ENCODE results near the gene MACO1. TPM values are rescaled to one million over a fixed set of nuclear protein-coding genes. Genes with fewer than 3 reads are reported as not detected.

The MACO1 gene
- total RNA-seq, 1 experiment from 2014 or later: 9.6 TPM

GRCh38 chr1:25431955-25432719 lies 1.4 kb downstream of the MACO1 start:
- TSS peak; percentile 34 for BruUV-seq (replicated peaks)
- H2AFZ ChIP-seq: peak overlapping the region; percentile 73; the same call in 1 of the 2 replicates
- peak overlapping the region; percentile 87 for H3K4me2 ChIP-seq
- H4K20me1 ChIP-seq (ENCODE audit: insufficient read depth): no peaks in the 10 kb centered on the region
- TF ChIP-seq CTCF (conservative IDR thresholded peaks at IDR 0.05) (no peak), EZH2 (IDR thresholded peaks at IDR 0.05; ENCODE audit: low read depth) (no peak)
- H3K4me1 ChIP-seq (replicated peaks; ENCODE audit: insufficient read depth): peaks cover 14% of the 10 kb centered on the region; the same call in 1 of the 2 replicates
- H3K9me2 ChIP-seq (ENCODE audit: insufficient read depth): no peaks in the 10 kb centered on the region
- peaks cover 19% of the 10 kb centered on the region for H3K79me2 ChIP-seq (ENCODE audit: low read depth)
- POLR2A ChIA-PET (ENCODE audit: unreplicated experiment): no interaction called here
- no peak for DNase-seq
- H3F3A ChIP-seq (ENCODE audit: insufficient read depth, low read depth): no peaks in the 10 kb centered on the region; the same call in 1 of the 2 replicates
- no peaks in the 10 kb centered on the region for H3K27me3 ChIP-seq (ENCODE audit: insufficient read depth, low read depth)
- no peaks in the 10 kb centered on the region for H3K36me3 ChIP-seq (ENCODE audit: low read depth)
- H3K4me3 ChIP-seq: peak overlapping the region; percentile 85
- CTCF ChIA-PET: interaction anchor here (0.7 kb wide), 1 partner anchor 73 kb away, joined by 6 read pairs; no protein-coding TSS in a partner anchor
- no peaks in the 10 kb centered on the region for H3K9me3 ChIP-seq (ENCODE audit: insufficient read depth, low read depth)
- H3K27ac ChIP-seq: no peak overlapping the region
- intact Hi-C loops (cut with micrococcal nuclease; ENCODE audit: unreplicated experiment): no loop called here

- no peak overlapping the region for H3K27ac ChIP-seq
- H3K36me3 ChIP-seq (ENCODE audit: low read depth): no peaks in the 10 kb centered on the region
- BruUV-seq (replicated peaks): no TSS peak
- H3K9me2 ChIP-seq (ENCODE audit: insufficient read depth): no peaks in the 10 kb centered on the region
- CTCF ChIA-PET: no interaction called here
- no peaks in the 10 kb centered on the region for H4K20me1 ChIP-seq (ENCODE audit: insufficient read depth)
- no peak overlapping the region for H3K4me3 ChIP-seq
- POLR2A ChIA-PET (ENCODE audit: unreplicated experiment): no interaction called here
- peaks cover 14% of the 10 kb centered on the region; the same call in 1 of the 2 replicates for H3K4me1 ChIP-seq (replicated peaks; ENCODE audit: insufficient read depth)
- H3F3A ChIP-seq (ENCODE audit: insufficient read depth, low read depth): no peaks in the 10 kb centered on the region; the same call in 1 of the 2 replicates
- H3K27me3 ChIP-seq (ENCODE audit: insufficient read depth, low read depth): no peaks in the 10 kb centered on the region
- H3K9me3 ChIP-seq (ENCODE audit: insufficient read depth, low read depth): no peaks in the 10 kb centered on the region
- no peak for TF ChIP-seq CTCF (conservative IDR thresholded peaks at IDR 0.05)
- no peak for TF ChIP-seq EZH2 (IDR thresholded peaks at IDR 0.05; ENCODE audit: low read depth)
- peaks cover 19% of the 10 kb centered on the region for H3K79me2 ChIP-seq (ENCODE audit: low read depth)
- H3K4me2 ChIP-seq: peak overlapping the region; percentile 87; the same call in 1 of the 2 replicates
- no peak overlapping the region for H2AFZ ChIP-seq
- DNase-seq: no peak
- intact Hi-C loops (cut with micrococcal nuclease; ENCODE audit: unreplicated experiment): no loop called here
These were observed 2.2 kb downstream of the MACO1 start for GRCh38 chr1:25432749-25433388.

- no peaks in the 10 kb centered on the region; the same call in 1 of the 2 replicates for H3F3A ChIP-seq (ENCODE audit: insufficient read depth, low read depth)
- H3K27me3 ChIP-seq (ENCODE audit: insufficient read depth, low read depth): no peaks in the 10 kb centered on the region
- no peak overlapping the region for H3K27ac ChIP-seq
- H3K4me2 ChIP-seq: no peak overlapping the region
- intact Hi-C loops (cut with micrococcal nuclease; ENCODE audit: unreplicated experiment): no loop called here
- no peaks in the 10 kb centered on the region for H3K36me3 ChIP-seq (ENCODE audit: low read depth)
- ChIA-PET POLR2A (ENCODE audit: unreplicated experiment) (no interaction called here), CTCF (interaction anchor here (0.7 kb wide), 1 partner anchor 252 kb away, joined by 3 read pairs; no protein-coding TSS in a partner anchor)
- BruUV-seq (replicated peaks): no TSS peak
- H3K9me3 ChIP-seq (ENCODE audit: insufficient read depth, low read depth): no peaks in the 10 kb centered on the region
- no peaks in the 10 kb centered on the region for H3K9me2 ChIP-seq (ENCODE audit: insufficient read depth)
- no peak overlapping the region for H3K4me3 ChIP-seq
- H2AFZ ChIP-seq: no peak overlapping the region
- H4K20me1 ChIP-seq (ENCODE audit: insufficient read depth): no peaks in the 10 kb centered on the region
- no peak for DNase-seq
- H3K79me2 ChIP-seq (ENCODE audit: low read depth): peaks cover 19% of the 10 kb centered on the region
- TF ChIP-seq CTCF (conservative IDR thresholded peaks at IDR 0.05) (no peak), EZH2 (IDR thresholded peaks at IDR 0.05; ENCODE audit: low read depth) (no peak)
- H3K4me1 ChIP-seq (replicated peaks; ENCODE audit: insufficient read depth): peaks cover 14% of the 10 kb centered on the region; the same call in 1 of the 2 replicates
These were observed 2.9 kb downstream of the MACO1 start for GRCh38 chr1:25433389-25434186.

All from PC-9 (cell line).